Type B pancreatic cell (in vitro differentiated cells): Measurements from ENCODE around the gene GRK3. TPM values are rescaled to one million over a fixed set of nuclear protein-coding genes. Genes with fewer than 3 reads are reported as not detected.

Source experiments
- DNase-seq: peaks from one replicate; pipeline ENCODE4 v3.0.0; 2021; ENCODE audit warnings: mixed read lengths; ENCODE audit not compliant: unreplicated experiment; ENCODE audit errors: extremely low spot score
- H3K27ac Mint-ChIP-seq: 2 replicates; pipeline ENCODE4 v1.8.0; 2021; ENCODE audit warnings: mild to moderate bottlenecking, mixed read lengths
- H3K27me3 Mint-ChIP-seq: 2 replicates; pipeline ENCODE4 v1.8.0; 2021; ENCODE audit warnings: mixed read lengths
- H3K36me3 Mint-ChIP-seq: 2 replicates; pipeline ENCODE4 v1.8.0; 2021; ENCODE audit warnings: mixed read lengths
- H3K4me1 Mint-ChIP-seq: one replicate; pipeline ENCODE4 v1.8.0; 2021; ENCODE audit warnings: mixed read lengths; ENCODE audit not compliant: unreplicated experiment
- H3K4me3 Mint-ChIP-seq: 2 replicates; pipeline ENCODE4 v1.8.0; 2021; ENCODE audit warnings: mild to moderate bottlenecking, mixed read lengths
- H3K9me3 Mint-ChIP-seq: 2 replicates; pipeline ENCODE4 v1.8.0; 2021; ENCODE audit warnings: mixed read lengths
- total RNA-seq: library from RNA; stranded (reverse); gene quantifications from 2 replicates; pipeline ENCODE4 v1.2.1, GENCODE V29; 2021; ENCODE audit warnings: low replicate concordance
- TF ChIP-seq, protein P1 (sequence below): fragments of 200-600 bp; sonication (generic); conservative IDR thresholded peaks from 2 replicates; pipeline ENCODE4 v1.5.0; 2021; ENCODE audit warnings: antibody characterized with exemption, mild to moderate bottlenecking

GRK3 gene
- total RNA-seq, 1 donor from 2014 or later, result 14.0 TPM

DNA sequence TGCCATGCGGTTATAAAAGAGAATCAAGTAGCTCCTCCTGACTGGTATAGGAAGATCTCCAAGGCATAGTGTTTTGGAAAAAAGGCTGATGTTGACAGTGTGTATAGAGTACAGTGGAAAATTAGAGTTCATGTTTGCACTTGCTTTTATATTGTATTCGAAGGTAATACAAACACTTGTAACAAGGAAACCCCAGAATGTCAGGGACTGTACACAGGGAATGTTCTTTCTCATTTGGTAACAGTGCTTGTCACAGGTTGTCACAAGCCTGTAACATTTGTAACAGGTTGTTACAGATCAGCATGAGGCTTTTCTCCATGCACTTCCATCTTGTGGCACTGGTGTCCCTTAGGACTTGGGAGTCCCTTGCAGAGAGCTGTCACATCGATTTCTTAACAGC lies 64.0 kb downstream of the GRK3 start:
- Mint-ChIP-seq H3K36me3 (no peaks in the 10 kb centered on the region), H3K9me3 (no peaks in the 10 kb centered on the region), H3K27ac (no peak overlapping the region), H3K4me1 (no peaks in the 10 kb centered on the region), H3K27me3 (no peaks in the 10 kb centered on the region), H3K4me3 (no peak overlapping the region)
- DNase-seq, result no peak
- TF ChIP-seq, protein P1, sequence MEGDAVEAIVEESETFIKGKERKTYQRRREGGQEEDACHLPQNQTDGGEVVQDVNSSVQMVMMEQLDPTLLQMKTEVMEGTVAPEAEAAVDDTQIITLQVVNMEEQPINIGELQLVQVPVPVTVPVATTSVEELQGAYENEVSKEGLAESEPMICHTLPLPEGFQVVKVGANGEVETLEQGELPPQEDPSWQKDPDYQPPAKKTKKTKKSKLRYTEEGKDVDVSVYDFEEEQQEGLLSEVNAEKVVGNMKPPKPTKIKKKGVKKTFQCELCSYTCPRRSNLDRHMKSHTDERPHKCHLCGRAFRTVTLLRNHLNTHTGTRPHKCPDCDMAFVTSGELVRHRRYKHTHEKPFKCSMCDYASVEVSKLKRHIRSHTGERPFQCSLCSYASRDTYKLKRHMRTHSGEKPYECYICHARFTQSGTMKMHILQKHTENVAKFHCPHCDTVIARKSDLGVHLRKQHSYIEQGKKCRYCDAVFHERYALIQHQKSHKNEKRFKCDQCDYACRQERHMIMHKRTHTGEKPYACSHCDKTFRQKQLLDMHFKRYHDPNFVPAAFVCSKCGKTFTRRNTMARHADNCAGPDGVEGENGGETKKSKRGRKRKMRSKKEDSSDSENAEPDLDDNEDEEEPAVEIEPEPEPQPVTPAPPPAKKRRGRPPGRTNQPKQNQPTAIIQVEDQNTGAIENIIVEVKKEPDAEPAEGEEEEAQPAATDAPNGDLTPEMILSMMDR, result no peak

DNA sequence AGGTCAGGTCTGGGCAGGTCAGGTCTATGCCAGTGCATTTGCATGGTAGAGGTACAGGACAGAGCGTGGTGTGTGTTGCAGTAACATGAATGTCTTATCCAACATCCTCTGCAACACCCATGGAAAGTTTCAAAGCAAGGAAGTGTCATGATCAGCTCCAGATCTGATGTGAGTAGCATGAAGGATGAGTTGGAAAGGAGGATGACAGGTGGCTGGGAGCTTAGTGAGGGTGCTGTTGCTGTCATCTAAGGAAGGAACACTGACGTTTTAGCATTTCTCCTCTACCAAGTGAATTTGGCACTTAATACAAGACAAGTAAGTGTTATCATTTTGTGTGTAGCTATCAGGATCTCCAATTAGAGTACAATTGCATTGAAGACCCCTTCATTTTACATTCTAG lies 65.1 kb downstream of the GRK3 start:
- Mint-ChIP-seq H3K4me1 (no peaks in the 10 kb centered on the region), H3K36me3 (no peaks in the 10 kb centered on the region), H3K4me3 (no peak overlapping the region), H3K27me3 (no peaks in the 10 kb centered on the region), H3K9me3 (no peaks in the 10 kb centered on the region), H3K27ac (no peak overlapping the region)
- TF ChIP-seq, protein P1, result no peak
- no peak for DNase-seq

DNA sequence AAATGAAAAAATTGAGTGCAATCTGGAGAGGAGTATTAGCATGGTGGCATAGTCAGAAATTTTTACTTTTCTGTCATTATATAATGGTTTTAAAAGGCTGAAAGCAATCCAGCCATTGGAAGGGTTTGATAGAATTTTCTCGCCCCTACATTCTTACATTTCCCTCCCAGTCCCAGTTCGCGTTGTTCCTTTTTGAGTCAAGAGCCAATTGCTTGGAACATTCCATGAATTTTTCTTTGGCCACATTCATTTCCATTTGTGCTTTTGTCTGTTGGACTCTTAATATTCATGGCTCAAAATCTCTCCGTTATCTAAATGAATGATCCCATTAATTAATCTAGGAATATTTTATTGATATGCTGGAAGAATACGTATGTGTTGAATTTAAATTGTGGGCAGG lies 66.0 kb downstream of the GRK3 start:
- no peak overlapping the region for H3K27ac Mint-ChIP-seq
- no peaks in the 10 kb centered on the region for H3K27me3 Mint-ChIP-seq
- no peak for DNase-seq
- no peaks in the 10 kb centered on the region for H3K4me1 Mint-ChIP-seq
- no peaks in the 10 kb centered on the region for H3K36me3 Mint-ChIP-seq
- TF ChIP-seq, protein P1, result no peak
- no peak overlapping the region for H3K4me3 Mint-ChIP-seq
- no peaks in the 10 kb centered on the region for H3K9me3 Mint-ChIP-seq

DNA sequence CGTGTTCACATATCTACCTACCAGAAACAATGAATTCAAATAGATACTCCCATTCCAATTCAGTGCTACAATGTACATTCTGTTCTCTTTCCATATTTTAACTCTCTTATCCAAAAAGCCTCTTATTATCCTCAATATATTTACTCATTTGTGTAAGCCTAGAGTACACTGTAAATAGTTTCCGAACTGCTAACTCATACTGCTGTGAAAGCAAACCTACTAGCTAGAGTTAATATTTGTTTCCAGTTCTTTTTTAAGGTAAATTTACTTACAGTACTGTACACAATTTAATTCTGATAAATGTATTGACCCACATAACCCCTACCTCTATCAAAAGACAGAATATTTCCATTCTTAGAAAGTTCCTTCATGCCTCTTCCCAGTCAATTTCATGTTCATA lies 71.8 kb downstream of the GRK3 start:
- Mint-ChIP-seq H3K4me1 (no peaks in the 10 kb centered on the region), H3K36me3 (peaks cover 2% of the 10 kb centered on the region), H3K27me3 (no peaks in the 10 kb centered on the region), H3K9me3 (peaks cover 2% of the 10 kb centered on the region), H3K27ac (no peak overlapping the region), H3K4me3 (no peak overlapping the region)
- TF ChIP-seq, protein P1, result no peak
- DNase-seq, result no peak

DNA sequence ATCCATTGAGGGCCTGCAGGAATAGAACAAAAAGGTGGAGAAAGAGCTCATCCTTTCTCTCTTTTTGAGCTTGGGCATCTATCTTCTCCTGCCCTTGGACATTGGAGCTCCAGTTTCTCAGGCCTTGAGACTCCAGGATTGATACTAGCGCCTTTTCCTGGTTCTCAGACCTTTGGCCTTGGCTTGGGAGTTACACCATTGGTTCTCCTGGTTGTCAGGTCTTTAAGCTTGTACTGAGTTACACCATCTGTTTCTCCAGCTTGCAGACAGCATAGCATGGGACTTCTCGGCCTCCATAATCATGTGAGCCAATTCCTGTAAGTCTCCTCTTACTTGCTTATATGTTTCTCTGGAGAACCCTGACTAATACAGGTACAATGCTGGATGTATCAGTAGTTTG lies 72.6 kb downstream of the GRK3 start:
- H3K9me3 Mint-ChIP-seq, result peaks cover 6% of the 10 kb centered on the region
- H3K36me3 Mint-ChIP-seq, result peaks cover 5% of the 10 kb centered on the region
- no peaks in the 10 kb centered on the region for H3K27me3 Mint-ChIP-seq
- no peaks in the 10 kb centered on the region for H3K4me1 Mint-ChIP-seq
- TF ChIP-seq, protein P1, result no peak
- no peak for DNase-seq
- H3K4me3 Mint-ChIP-seq, result no peak overlapping the region
- no peak overlapping the region for H3K27ac Mint-ChIP-seq

DNA sequence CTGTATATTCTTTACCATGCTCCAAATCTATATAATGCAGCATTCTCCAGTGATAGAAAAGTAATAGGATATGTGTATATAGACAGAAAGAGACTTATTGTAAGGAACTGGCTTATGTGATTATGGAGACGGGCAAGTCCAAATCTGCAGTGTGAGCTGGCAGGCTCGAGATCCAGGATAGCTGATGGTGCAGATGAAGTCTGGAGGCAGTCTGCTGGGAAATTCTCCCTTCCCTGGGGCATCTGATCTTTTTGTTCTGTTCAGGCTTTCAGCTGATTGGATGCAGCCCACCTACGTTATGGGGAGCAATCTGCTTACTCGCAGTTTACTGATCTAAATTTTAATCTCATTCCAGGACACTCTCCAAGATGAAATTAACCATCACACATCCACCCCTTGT lies 73.2 kb downstream of the GRK3 start:
- H3K4me3 Mint-ChIP-seq, result no peak overlapping the region
- no peak overlapping the region for H3K27ac Mint-ChIP-seq
- H3K27me3 Mint-ChIP-seq, result no peaks in the 10 kb centered on the region
- H3K9me3 Mint-ChIP-seq, result peaks cover 6% of the 10 kb centered on the region
- no peaks in the 10 kb centered on the region for H3K4me1 Mint-ChIP-seq
- TF ChIP-seq, protein P1, result no peak
- no peak for DNase-seq
- H3K36me3 Mint-ChIP-seq, result peaks cover 5% of the 10 kb centered on the region
